ENCODE measurements around the gene ASTN2. TPM values are rescaled to one million over a fixed set of nuclear protein-coding genes. Genes with fewer than 3 reads are reported as not detected.

The ASTN2 gene
- total and polyA plus RNA-seq, 2 donors (not counting 3 experiments of a cell fraction or from before 2014, with no cell fraction given), result 1.0 to 1.9 TPM

GRCh38 chr9:116447934-116448333 is 966.9 kb downstream of the ASTN2 start:
- ChIA-PET POLR2A (no interaction called here), CTCF (no interaction called here)
- BruUV-seq (replicated peaks), result no TSS peak
- intact Hi-C loops (cut with micrococcal nuclease) (no loop called here), dilution Hi-C loops (cut with MboI; ENCODE audit: extremely low pct_ligation_motif_present, low sequenced_read_pairs) (no loop called here)
- DNase-seq (ENCODE audit: low read depth, low spot score) (no peak), FAIRE-seq (no peak)
- Histone ChIP-seq H3K4me3 (replicated peaks in 1 of 3; ENCODE audit: insufficient read depth in 1 of 3, low read depth in 1 of 3, low read length in 3 of 3) (no peak overlapping the region), H3K4me1 (ENCODE audit: control insufficient read depth, extremely low read depth, insufficient read depth, low read length) (no peaks in the 10 kb centered on the region), H3K27ac (ENCODE audit: insufficient read depth, low read depth, low read length) (no peak overlapping the region), H3K27me3 (ENCODE audit: control insufficient read depth in 2 of 2, insufficient read depth in 2 of 2, low read length in 2 of 2) (no peaks in the 10 kb centered on the region), H3K9ac (replicated peaks; ENCODE audit: extremely low read depth, insufficient read depth, low read length) (no peak overlapping the region), H3K9me1 (replicated peaks; ENCODE audit: control insufficient read depth, extremely low read depth, insufficient read depth, low read length) (no peaks in the 10 kb centered on the region), H3K36me3 (ENCODE audit: control insufficient read depth in 2 of 2, extremely low read depth in 1 of 2, insufficient read depth in 2 of 2, low read length in 2 of 2) (no peaks in the 10 kb centered on the region), H2AFZ (ENCODE audit: low read depth, low read length) (no peak overlapping the region), H4K20me1 (replicated peaks; ENCODE audit: control insufficient read depth, extremely low read depth, insufficient read depth, low read length) (no peaks in the 10 kb centered on the region), H3K9me3 (replicated peaks; ENCODE audit: control insufficient read depth, insufficient read depth, low read length) (no peaks in the 10 kb centered on the region), H3K79me2 (ENCODE audit: control insufficient read depth, insufficient read depth, low read length) (no peaks in the 10 kb centered on the region), H3K4me2 (ENCODE audit: insufficient read depth, low read length) (no peak overlapping the region)
- no peak for TF ChIP-seq JUN (IDR thresholded peaks at IDR 0.05; ENCODE audit: borderline replicate concordance, insufficient read depth, insufficient read length, low read depth)

- ChIA-PET POLR2A (no interaction called here), CTCF (no interaction called here)
- Histone ChIP-seq H3K4me2 (ENCODE audit: insufficient read depth, low read length) (no peak overlapping the region), H3K9me1 (replicated peaks; ENCODE audit: control insufficient read depth, extremely low read depth, insufficient read depth, low read length) (no peaks in the 10 kb centered on the region), H3K79me2 (ENCODE audit: control insufficient read depth, insufficient read depth, low read length) (no peaks in the 10 kb centered on the region), H3K27me3 (ENCODE audit: control insufficient read depth in 2 of 2, insufficient read depth in 2 of 2, low read length in 2 of 2) (no peaks in the 10 kb centered on the region), H3K9me3 (replicated peaks; ENCODE audit: control insufficient read depth, insufficient read depth, low read length) (no peaks in the 10 kb centered on the region), H3K27ac (ENCODE audit: insufficient read depth, low read depth, low read length) (no peak overlapping the region), H4K20me1 (replicated peaks; ENCODE audit: control insufficient read depth, extremely low read depth, insufficient read depth, low read length) (no peaks in the 10 kb centered on the region), H3K4me3 (replicated peaks in 1 of 3; ENCODE audit: insufficient read depth in 1 of 3, low read depth in 1 of 3, low read length in 3 of 3) (no peak overlapping the region), H3K36me3 (ENCODE audit: control insufficient read depth in 2 of 2, extremely low read depth in 1 of 2, insufficient read depth in 2 of 2, low read length in 2 of 2) (no peaks in the 10 kb centered on the region), H3K9ac (replicated peaks; ENCODE audit: extremely low read depth, insufficient read depth, low read length) (no peak overlapping the region), H2AFZ (ENCODE audit: low read depth, low read length) (no peak overlapping the region), H3K4me1 (ENCODE audit: control insufficient read depth, extremely low read depth, insufficient read depth, low read length) (no peaks in the 10 kb centered on the region)
- TF ChIP-seq GATA2 (IDR thresholded peaks at IDR 0.05; ENCODE audit: insufficient read depth, insufficient read length, low read depth, low read length) (no peak), MAX (IDR thresholded peaks at IDR 0.05; ENCODE audit: insufficient read depth, insufficient read length) (no peak), FOS (IDR thresholded peaks at IDR 0.05; ENCODE audit: borderline replicate concordance, insufficient read depth, low read length) (no peak), JUN (IDR thresholded peaks at IDR 0.05; ENCODE audit: borderline replicate concordance, insufficient read depth, insufficient read length, low read depth) (no peak), POLR2AphosphoS5 (IDR thresholded peaks at IDR 0.05; ENCODE audit: insufficient read depth, low read depth, low read length) (no peak), MYC (IDR thresholded peaks at IDR 0.05; ENCODE audit: low read depth, low read length) (no peak), POLR2A (IDR thresholded peaks at IDR 0.05; ENCODE audit: low read depth, low read length) (no peak), CTCF (IDR thresholded peaks at IDR 0.05; ENCODE audit: extremely low read depth in 1 of 2, insufficient read depth in 1 of 2, low read depth in 1 of 2, low read length in 2 of 2) (no peak), EZH2 (IDR thresholded peaks at IDR 0.05; ENCODE audit: borderline replicate concordance, low read depth, low read length, severe bottlenecking) (no peak)
- intact Hi-C loops (cut with micrococcal nuclease), result no loop called here
- no peak for DNase-seq (ENCODE audit: low read depth, low spot score)
- dilution Hi-C loops (cut with MboI; ENCODE audit: extremely low pct_ligation_motif_present, low sequenced_read_pairs), result no loop called here
- no TSS peak for BruUV-seq (replicated peaks)
- FAIRE-seq, result no peak
Measured at GRCh38 chr9:116442528-116442927, 972.3 kb downstream of the ASTN2 start.

All from endothelial cell of umbilical vein (primary cell).